G401.6 (cell line): ENCODE results near the gene GUCA1C.

Experiments used
- FAIRE-seq: peaks from 2 replicates; lab custom pipeline; 2012; peaks lifted over from hg19 to GRCh38; lab: Jason Lieb, UNC

GUCA1C gene

DNA sequence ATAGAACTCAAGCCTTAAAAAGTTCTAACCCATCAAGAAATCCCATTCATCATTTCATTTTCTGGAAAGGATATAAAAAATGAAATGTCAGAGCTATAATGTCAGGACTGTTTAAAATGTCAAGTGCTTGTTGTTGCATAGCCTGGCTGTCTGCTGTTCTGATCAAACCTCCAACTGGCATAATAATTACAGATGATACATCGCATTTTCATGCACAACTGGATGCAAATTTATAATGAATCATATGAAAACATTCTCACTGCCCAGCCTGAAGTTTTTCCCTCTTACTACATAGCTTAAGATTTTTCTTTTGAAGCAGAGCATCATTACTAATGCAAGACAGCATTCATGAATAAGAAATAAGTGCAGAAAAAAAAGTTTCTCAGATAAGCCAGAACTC is 46.5 kb downstream of the GUCA1C start:
- no peak for FAIRE-seq

DNA sequence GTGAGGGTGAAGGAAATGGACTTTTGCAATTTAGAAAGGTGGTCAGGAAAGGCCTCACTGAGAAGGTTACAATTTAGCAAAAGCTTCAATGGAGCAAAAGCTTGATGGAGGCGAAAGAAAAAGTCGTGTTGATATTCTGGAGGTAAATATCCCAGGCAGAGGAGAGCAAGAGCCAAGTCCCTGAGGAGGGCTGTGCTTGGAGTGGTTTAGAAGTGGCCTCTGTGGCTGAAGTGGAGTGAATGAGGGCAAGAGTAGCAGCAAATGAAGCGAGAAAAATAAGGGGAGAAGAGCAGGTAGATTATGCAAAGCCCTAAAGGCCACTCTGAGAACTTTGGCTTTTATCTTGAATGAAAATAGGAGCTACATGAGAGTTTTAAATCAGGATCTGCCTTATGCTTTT is 54.1 kb downstream of the GUCA1C start:
- FAIRE-seq, result no peak

DNA sequence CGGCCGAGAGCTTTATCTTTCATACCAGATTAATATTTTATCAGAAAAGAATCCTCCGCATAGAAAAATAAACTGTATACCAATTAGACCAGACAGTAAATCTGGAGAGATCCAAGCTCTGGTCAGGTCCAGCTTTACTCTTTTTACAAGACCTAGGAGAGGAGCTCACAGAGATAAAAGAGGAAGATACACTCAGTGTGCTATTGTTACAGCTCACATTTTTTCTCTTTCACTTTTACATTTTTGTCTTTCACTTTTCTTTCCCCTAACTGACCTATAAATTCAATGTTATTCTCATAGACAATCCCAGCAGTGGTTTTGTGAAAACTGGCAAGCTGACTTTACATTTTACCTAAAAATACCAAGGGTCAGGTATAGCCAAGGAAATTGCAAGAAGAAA is 55.8 kb downstream of the GUCA1C start:
- FAIRE-seq, result no peak

DNA sequence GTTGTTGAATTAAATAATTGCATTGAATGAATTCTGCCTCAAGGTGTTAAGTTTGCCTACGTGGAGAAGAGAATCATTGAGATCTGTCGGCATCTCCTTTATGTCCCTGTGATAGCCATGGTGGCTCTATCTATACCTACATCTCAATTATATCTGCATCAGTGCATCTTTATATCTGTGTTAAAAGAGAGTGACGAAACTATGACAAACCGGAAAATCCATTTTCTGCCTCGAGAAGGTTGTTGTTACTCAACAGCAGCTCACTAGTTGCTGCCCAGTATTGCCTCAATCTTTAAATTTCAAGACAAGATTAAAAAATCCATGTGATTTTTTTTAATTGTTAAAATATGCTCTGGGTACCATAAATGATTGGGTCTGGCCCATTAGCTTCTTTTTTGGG is 58.7 kb downstream of the GUCA1C start:
- no peak for FAIRE-seq

DNA sequence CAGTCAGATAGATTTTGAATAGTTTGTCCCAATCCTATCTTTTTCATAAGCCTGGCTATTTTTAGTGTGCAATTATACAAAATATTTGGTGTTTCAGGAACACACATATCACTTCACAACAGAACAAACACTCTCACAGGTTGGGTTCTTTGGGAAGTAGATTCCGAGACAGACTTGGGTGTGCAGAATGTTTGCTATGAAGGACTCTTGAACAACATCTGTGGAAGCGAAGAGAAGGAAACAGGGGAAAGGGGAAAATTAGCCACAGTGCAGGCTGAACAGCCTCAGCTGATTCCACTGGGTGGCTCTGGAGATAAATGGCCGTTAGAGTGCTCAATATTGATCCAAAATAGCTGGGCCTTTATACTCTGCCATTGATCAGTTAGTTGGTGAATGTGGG is 61.8 kb downstream of the GUCA1C start:
- FAIRE-seq, result no peak

DNA sequence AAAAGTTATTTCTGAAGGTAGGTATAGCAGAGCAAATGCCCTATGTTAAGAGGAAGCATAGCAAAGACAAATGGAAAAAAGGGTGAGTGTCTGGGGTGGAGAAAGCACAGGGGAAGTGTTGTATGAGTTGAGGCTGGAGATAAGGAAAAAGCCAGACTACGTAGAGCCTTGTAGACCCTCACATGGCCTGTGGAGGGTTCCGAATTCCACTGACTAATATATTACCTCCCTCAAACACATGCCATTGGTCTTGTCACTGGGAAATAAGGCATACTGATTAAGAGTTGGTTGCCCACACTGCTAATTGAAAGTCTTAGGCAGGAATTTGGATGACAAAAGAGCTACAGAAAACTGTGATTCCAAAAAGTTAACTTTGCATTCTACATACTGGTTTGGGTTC is 65.9 kb downstream of the GUCA1C start:
- FAIRE-seq, result no peak

DNA sequence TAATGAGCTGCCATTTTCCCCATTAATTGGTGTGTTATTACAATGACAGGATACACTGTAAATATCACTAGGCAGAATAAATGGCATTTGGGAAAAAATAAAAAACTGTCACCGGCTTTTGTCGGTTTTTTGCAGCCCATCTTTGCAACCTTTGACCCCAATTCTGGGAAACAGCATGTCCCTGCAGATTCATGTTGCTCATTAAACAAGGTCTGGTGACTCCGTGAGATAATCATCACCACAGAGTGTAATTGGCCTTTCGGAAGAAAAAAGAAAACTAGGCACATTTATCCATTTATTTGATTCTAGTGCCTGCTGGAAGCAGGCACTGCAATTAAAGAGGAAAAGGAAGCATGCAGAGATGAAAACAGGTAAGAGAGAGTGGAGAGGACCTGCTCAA is 66.6 kb downstream of the GUCA1C start:
- FAIRE-seq, result no peak

DNA sequence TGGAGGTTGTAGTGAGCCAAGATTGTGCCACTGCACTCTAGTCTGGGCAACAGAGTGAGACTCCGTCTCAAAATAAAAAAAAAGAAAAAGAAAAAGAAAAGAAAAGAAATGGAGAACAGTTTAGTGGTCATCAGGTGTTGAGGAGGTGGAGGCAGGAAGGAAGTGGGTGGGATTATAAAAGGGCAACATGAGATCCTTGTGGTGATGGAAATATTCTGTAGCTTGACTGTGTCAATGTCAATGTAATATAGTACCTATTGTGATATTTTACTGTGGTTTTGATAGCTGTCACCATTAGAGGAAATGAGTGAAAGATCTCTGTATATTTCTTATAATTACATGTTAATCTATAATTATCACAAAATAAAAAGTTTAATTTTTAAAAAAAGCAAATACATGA is 70.3 kb downstream of the GUCA1C start:
- FAIRE-seq, result no peak

DNA sequence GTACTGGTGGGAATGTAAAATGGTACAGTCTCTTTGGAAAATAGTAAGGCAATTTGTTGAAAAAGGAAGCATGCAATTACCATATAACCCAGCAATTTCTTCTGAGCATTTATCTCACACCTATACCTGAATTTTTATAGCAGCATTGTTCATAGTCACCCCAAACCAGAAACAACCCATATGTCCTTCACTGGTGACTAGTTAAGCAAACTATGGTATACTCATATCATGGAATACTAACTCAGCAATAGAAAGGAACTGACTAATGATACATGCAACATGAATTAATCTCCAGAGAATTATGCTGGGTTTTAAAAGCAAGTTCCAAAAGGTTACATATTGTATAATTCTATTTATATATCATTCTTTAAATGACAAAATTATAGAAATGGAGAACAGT is 70.9 kb downstream of the GUCA1C start:
- no peak for FAIRE-seq

DNA sequence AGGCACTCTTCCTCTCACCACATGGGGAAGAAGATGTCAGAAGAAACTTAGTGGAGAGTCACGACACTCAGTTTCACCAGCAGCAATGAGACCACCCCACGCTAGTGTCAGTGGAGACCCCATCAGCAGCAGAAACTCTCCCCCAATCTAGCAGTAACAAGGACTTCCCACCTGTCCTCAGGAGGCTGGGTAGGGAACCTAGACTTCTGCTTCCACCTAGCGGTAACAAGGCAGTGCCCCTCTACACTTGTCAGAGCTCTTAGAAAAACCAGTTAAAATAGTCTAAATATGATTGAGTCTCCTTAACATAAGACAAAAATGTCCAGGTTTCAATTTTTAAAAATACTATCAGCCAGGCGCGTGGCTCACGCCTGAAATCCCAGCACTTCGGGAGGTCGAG is 73.8 kb downstream of the GUCA1C start:
- FAIRE-seq, result no peak

DNA sequence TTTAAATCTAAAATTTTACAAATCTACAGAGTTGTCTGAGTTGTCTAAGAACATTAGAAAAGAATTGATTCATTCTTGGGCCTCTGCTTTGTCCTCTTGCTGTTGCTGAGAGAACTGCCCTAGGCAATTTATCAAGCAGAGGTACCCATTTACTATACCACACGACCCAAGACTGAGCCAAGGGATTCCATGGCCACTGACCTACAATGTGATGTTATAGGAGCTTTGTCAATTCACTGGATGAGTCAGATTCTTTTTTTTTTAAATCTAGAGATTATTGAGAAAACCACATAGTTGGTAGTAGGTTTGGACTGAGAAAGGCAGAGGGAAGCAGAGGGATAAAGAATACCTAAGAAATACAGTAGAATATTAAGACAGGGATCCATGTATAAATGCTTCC is 75.8 kb downstream of the GUCA1C start:
- no peak for FAIRE-seq

DNA sequence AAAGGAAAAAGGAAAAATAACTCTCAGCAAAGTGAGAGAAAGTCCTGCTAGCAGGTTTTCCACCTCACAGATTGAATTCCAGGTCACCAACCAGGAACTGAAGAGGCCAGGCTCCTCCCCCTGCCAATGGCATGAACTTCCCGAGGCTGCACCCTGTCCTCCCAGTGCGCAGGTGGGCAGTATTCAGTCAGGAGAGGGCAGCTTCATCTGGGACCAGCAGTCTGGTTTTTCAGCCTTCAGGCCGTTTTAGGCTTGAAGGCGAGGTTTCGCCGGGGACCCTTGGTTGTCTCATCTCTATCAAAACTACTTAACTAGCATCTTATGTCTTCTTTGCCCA is 89.9 kb downstream of the GUCA1C start:
- no peak for FAIRE-seq

DNA sequence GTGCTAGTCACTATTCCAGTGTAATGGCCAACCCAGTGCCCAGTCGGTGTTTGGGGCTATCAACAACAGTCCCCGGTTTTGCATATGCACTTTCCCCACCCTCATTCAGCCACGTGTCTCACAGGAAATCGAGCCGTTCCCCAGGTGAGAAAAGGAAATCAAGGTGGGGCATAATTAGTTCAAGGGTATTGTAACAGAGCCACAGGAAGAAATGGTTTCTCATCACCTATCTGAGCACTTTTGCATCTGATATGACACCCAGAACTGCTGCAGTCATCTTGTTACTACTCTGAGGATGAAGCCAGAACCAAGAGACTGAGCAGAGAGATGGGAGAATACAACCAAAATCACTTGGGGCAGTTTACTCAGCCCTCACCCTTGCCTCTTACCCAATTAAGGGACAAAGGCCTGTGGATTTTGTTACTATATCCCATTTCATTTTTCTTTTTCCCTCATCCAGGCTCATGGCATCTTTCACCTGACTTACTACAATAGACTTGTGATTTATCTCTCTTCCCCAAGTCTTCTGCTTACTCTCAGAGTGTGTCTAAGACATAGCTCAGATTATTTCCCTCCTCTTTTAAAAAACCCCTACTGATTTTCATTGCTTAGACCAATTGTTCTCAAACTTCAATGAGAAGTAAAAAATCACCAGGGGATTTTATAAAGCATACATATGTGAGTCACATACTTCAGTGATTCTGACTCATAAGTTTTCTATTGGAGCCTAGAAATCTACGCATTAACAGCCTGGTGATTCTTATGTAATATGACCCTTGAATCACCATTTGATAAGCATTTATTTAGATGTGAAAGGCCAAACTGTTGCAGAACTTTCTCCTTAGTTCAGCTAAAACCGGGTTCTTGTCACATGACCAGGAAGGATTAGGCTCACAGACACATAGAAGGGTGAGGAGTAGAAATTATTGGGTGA is 90.5 kb downstream of the GUCA1C start:
- FAIRE-seq, result no peak

DNA sequence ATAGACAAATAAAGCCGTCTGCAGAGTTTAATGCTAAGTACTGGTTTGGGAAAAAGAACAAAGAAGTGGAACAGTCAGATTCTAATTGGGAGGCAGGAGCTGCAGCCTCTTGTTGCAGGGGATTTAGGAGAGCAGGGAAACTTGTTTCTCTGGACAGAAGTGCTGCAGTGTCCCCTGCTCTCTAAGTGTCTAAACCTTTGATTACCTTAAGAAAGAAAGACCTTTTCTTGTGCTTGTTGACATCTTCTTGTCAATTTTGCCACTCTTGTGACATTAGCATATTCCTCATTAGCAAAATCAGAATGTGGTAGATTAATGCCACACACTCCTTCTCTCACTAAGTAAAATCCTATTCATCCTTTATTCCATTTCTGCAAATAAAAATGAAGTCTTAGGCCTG is 92.3 kb downstream of the GUCA1C start:
- FAIRE-seq, result no peak
